Ovary (tissue), 9 donors: ENCODE measurements around the gene MAPK7. TPM values are rescaled to one million over a fixed set of nuclear protein-coding genes. Genes with fewer than 3 reads are reported as not detected.

Source experiments
- DNase-seq, 5 donors: peaks; one replicate each; pipeline ENCODE4 v3.0.0-alpha.2; 2019 to 2020
- H3K27ac ChIP-seq, 2 donors: fragments of 200-600 bp; one replicate each; pipeline versions ENCODE4 v1.5.1 to v1.8.0; 2019 to 2022
- H3K27me3 ChIP-seq: fragments of 200-600 bp; one replicate; pipeline ENCODE4 v1.8.0; 2022
- H3K36me3 ChIP-seq: fragments of 200-600 bp; sonication (generic); one replicate; pipeline ENCODE4 v1.5.1; 2019
- H3K4me1 ChIP-seq: one replicate; pipeline ENCODE4 v1.8.1; 2013; ENCODE audit warnings: mild to moderate bottlenecking, moderate library complexity; ENCODE audit not compliant: insufficient read depth
- H3K4me3 ChIP-seq: fragments of 200-600 bp; sonication (generic); one replicate; pipeline ENCODE4 v1.5.1; 2017
- H3K9me3 ChIP-seq, 2 donors: fragments of 200-600 bp in 1 of 2; sonication (generic) in 1 of 2; one replicate each; pipeline versions ENCODE4 v1.5.1 to v1.8.1; 2013 to 2019; ENCODE audit warnings: mild to moderate bottlenecking in 1 of 2, moderate library complexity in 1 of 2
- CTCF ChIP-seq, 3 donors: fragments of 450-650 bp in 2 of 3; fragments of 200-600 bp in 1 of 3; IDR thresholded peaks; one replicate each; pipeline versions ENCODE4 v1.5.1 to v1.8.0; 2016 to 2022; ENCODE audit warnings: antibody characterized with exemption in 3 of 3, mild to moderate bottlenecking in 1 of 3
- EP300 ChIP-seq: sonication (generic); formaldehyde crosslinking; IDR thresholded peaks from one replicate; pipeline ENCODE4 v1.6.1; 2017; ENCODE audit warnings: antibody characterized with exemption
- POLR2A ChIP-seq: fragments of 450-650 bp; IDR thresholded peaks from one replicate; pipeline ENCODE4 v1.6.1; 2017; ENCODE audit warnings: antibody characterized with exemption, mild to moderate bottlenecking, moderate library complexity
- WGBS, 3 donors: extraction: QIAGEN DNeasy Blood & Tissue Kit in 1 of 3; methylation state at CpG; one replicate each; pipeline versions ENCODE4 v1.1.5 to v1.1.7; 2013 to 2017; 5-methylcytosine and 5-hydroxymethylcytosine counted together
- intact Hi-C, 4 donors: fragments of 100-400 bp; cut with DNase I; formaldehyde crosslinking; loops; one replicate each; pipeline versions ENCODE4 v1.11.0 to v1.15.1; 2022 to 2023
- polyA plus RNA-seq, 2 donors: library from polyadenylated mRNA; stranded (reverse); fragments of 200-250 nt in 1 of 2; fragments of 350-450 nt in 1 of 2; fragmentation: Illumina TruSeq in 1 of 2; extraction: RNeasy Lipid Tissue Mini Kit (QIAGEN cat#74804) in 1 of 2; gene quantifications; one replicate each; pipeline ENCODE4 v1.2.3, GENCODE V29; 2013 to 2014
- total RNA-seq, 7 donors: library from RNA; depleted of rRNA in 2 of 7; stranded (reverse); fragments of >200 nt in 2 of 7; fragmentation: NEBNext Ultra II Directional in 3 of 7; extraction: Animal tissue kit (Norgen Biotek cat#: 25700) in 3 of 7; gene quantifications; one replicate each; pipeline versions ENCODE4 v1.1.0 to v1.2.4, GENCODE V29; 2016 to 2023
- donor health status: DM: no; HTN: no; CAD: no; lungs with moderate emphysema.
- donor health status: DM: no; HTN: no; CAD: no.
- donor health status: Bipolar disorder and iron deficiency.
- donor health status: DM: yes; HTN: yes; CAD: no.
- donor health status: DM: no; HTN: no; CAD: no.
- donor health status: DM: yes; HTN: yes; CAD: no.

The MAPK7 gene
- total and polyA plus RNA-seq, 9 donors = 14.3 to 74.6 (median 39.3) TPM

DNA sequence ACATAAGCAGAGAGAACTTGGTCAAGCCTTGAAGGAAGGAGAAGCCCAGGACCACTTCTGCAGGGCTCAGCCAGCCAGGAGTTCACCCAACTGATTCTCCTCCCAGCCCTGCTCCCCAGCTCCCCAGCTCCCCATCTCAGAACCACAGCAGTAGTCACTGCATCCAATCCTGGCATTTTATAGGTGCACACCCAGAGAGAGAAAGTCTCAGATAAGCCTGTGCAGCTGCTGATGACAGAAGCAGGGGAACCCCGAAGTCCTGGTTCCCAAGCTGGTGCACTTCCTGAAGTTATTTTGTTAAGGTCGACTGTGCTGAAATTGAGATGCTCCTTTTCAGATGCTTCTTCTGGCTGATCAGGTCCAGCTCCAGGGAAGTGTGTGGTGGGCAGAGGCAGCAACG lies 39.3 kb downstream of the MAPK7 start:
- no peaks in the 10 kb centered on the region for H3K4me1 ChIP-seq
- no peak for DNase-seq
- no peak overlapping the region for H3K27ac ChIP-seq
- TF ChIP-seq CTCF (IDR thresholded peaks at IDR 0.05) (no peak), POLR2A (no peak), EP300 (no peak)
- no peaks in the 10 kb centered on the region for H3K36me3 ChIP-seq
- 66 to 72% (median 68%) methylated on average over 3 of the region's 3 CpGs for WGBS, 3 donors
- intact Hi-C loops = no loop called here
- no peak overlapping the region for H3K4me3 ChIP-seq
- H3K9me3 ChIP-seq = no peaks in the 10 kb centered on the region
- H3K27me3 ChIP-seq = no peaks in the 10 kb centered on the region

DNA sequence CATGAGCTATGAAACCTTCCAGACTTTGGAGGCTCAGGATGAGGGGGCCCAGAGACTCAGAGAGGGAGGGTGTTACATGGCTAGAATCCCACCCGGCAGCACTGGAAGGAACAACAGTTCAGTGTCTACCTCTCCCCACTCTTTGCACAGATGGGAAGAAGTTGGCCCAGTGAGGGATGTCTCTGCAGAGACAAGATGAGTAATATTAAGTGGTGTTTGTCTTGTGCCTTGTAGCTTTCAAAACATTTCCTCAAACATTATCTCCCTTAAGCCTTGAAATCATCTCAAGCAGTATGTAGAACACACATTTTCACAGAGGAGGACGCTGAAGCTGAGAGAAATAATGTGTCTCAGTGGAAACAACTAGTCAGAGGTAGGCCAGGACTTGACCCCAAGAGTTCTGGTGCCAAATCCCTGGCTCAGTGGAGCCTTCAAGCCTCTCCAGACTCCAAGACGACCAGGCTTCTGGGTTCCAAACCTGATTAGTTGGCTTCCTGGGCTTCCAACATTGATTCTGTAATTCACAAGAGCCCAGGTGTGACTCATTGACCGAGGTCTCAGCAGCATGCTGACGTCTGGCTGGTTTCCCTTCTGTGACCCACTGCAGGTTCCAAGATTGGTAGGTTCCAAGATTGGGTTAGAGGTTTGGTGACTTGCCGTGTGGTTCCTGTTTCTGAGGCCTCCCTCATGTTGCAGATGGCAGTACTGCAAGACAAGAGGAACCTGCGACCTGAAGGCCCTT lies 40.1 kb downstream of the MAPK7 start:
- DNase-seq = no peak
- H3K27ac ChIP-seq = no peak overlapping the region
- TF ChIP-seq CTCF (IDR thresholded peaks at IDR 0.05) (no peak), POLR2A (no peak), EP300 (no peak)
- H3K9me3 ChIP-seq = no peaks in the 10 kb centered on the region
- H3K4me3 ChIP-seq = no peak overlapping the region
- H3K27me3 ChIP-seq = no peaks in the 10 kb centered on the region
- intact Hi-C loops = no loop called here
- no peaks in the 10 kb centered on the region for H3K36me3 ChIP-seq
- H3K4me1 ChIP-seq = no peaks in the 10 kb centered on the region
- 40 to 50% (median 45%) methylated on average over 7 of the region's 7 CpGs for WGBS, 3 donors

- Histone ChIP-seq H3K27ac (no peak overlapping the region), H3K27me3 (no peaks in the 10 kb centered on the region), H3K36me3 (no peaks in the 10 kb centered on the region), H3K4me1 (peaks cover 3% of the 10 kb centered on the region), H3K9me3 (no peaks in the 10 kb centered on the region), H3K4me3 (no peak overlapping the region)
- TF ChIP-seq POLR2A (no peak), EP300 (no peak), CTCF (IDR thresholded peaks at IDR 0.05) (no peak)
- WGBS, 3 donors = 59 to 70% (median 69%) methylated on average over 4 of the region's 4 CpGs
- intact Hi-C loops = no loop called here
- DNase-seq = no peak
Observed at GRCh38 chr17:19421219-19421618, 42.9 kb downstream of the MAPK7 start.

- peaks cover 3% of the 10 kb centered on the region for H3K4me1 ChIP-seq
- DNase-seq = no peak
- TF ChIP-seq EP300 (no peak), POLR2A (no peak), CTCF (IDR thresholded peaks at IDR 0.05) (no peak)
- H3K27me3 ChIP-seq = no peaks in the 10 kb centered on the region
- H3K9me3 ChIP-seq = no peaks in the 10 kb centered on the region
- no peak overlapping the region for H3K27ac ChIP-seq
- no peak overlapping the region for H3K4me3 ChIP-seq
- WGBS, 3 donors = 77 to 89% (median 84%) methylated on average over 6 of the region's 6 CpGs
- intact Hi-C loops = no loop called here
- H3K36me3 ChIP-seq = no peaks in the 10 kb centered on the region
Observed at GRCh38 chr17:19421926-19422325, 43.6 kb downstream of the MAPK7 start.
